GM10266 (cell line): Measurements from ENCODE around the gene FBXL19.
A peak's percentile ranks its signal among the peaks of the same experiment; 100 is the strongest.

Experiments used
- DNase-seq: peaks from one replicate; pipeline ENCODE4 v3.0.0; 2012; ENCODE audit errors: extremely low spot score
- TF ChIP-seq, protein P1 (sequence below): IDR thresholded peaks from 2 replicates; pipeline ENCODE4 v1.5.1; 2012; ENCODE audit warnings: mild to moderate bottlenecking, low read depth; ENCODE audit not compliant: control insufficient read depth, insufficient read depth; ENCODE audit errors: missing control alignments

Gene FBXL19

GRCh38 chr16:30949650-30950515 is 26.5 kb downstream of the FBXL19 start:
- TF ChIP-seq, protein P1, sequence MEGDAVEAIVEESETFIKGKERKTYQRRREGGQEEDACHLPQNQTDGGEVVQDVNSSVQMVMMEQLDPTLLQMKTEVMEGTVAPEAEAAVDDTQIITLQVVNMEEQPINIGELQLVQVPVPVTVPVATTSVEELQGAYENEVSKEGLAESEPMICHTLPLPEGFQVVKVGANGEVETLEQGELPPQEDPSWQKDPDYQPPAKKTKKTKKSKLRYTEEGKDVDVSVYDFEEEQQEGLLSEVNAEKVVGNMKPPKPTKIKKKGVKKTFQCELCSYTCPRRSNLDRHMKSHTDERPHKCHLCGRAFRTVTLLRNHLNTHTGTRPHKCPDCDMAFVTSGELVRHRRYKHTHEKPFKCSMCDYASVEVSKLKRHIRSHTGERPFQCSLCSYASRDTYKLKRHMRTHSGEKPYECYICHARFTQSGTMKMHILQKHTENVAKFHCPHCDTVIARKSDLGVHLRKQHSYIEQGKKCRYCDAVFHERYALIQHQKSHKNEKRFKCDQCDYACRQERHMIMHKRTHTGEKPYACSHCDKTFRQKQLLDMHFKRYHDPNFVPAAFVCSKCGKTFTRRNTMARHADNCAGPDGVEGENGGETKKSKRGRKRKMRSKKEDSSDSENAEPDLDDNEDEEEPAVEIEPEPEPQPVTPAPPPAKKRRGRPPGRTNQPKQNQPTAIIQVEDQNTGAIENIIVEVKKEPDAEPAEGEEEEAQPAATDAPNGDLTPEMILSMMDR, result peak; percentile 42
- peak; percentile 74 for DNase-seq

DNA sequence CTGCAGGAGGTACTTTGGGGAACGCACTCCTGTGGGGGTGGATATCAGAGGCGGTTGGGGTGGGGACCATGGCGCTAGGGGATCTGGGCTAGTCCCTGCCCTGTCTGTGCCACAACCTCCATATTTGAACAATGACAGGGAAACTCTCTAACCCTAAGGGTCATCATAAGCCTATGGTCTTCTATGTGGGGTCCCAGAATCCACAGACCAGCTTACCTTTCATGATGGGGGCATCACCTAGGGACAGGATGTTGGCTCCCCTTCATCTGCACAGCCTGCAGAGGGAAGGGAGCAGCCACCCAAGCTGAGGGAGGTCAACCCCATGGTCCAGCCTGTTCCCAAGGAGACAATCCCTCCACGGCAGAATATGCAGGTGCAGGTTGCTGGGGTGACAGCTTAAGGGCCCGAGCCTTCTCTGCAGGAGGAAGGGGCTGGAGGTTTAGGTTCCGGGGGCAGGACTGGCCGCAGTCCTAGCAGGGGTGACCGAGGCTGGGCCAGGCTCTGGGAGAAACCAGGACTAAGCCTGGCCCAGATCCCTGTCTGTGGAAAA is 27.2 kb downstream of the FBXL19 start:
- TF ChIP-seq, protein P1, result no peak
- DNase-seq, result no peak

DNA sequence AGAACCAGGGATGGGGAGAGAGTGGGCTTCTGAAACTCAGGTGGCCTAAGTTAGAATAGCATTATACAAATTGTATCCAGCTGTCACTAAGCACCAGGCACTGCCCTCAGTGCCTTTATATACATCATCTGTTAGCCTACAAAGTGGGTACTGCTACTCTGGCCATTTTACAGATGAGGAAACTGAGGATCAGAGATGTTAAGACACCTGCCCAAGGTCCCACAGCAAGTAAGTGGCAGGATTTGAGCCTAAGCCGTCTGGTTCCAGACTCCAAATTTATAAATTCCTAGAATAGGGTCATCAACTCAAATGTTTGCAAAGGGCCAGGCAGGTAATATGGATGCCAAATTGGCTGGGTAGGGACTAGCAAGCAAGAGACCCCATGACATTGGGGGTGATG is 27.8 kb downstream of the FBXL19 start:
- TF ChIP-seq, protein P1, result no peak

DNA sequence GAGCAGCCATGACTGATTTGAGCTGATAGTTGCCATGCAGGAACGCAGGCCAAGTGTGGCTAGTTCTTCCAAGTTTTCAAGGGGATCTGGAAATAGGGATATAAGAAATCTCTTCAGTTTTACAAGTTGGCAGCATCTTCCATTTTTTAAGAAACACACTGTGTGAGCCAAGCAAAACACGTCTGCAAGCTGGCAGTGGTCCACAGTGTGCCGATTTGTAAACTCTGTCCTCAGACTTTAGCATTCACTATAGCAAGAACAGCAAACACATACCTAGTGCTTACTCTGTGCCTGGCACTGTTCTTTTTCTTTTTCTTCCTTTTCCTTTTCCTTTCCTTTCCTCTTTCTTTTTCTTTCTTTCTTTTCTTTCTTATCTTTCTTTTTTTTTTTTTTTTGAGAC is 28.4 kb downstream of the FBXL19 start:
- DNase-seq, result no peak
- TF ChIP-seq, protein P1, result no peak

More for the DNA sequence above, 27.8 kb downstream of the FBXL19 start:
- DNase-seq, result no peak

- no peak for DNase-seq
- TF ChIP-seq, protein P1, result no peak
Measured at GRCh38 chr16:30953111-30953510, 29.7 kb downstream of the FBXL19 start.

- TF ChIP-seq, protein P1, result peak; percentile 65
- DNase-seq, result no peak
Measured at GRCh38 chr16:30953511-30954124, 30.2 kb downstream of the FBXL19 start.

DNA sequence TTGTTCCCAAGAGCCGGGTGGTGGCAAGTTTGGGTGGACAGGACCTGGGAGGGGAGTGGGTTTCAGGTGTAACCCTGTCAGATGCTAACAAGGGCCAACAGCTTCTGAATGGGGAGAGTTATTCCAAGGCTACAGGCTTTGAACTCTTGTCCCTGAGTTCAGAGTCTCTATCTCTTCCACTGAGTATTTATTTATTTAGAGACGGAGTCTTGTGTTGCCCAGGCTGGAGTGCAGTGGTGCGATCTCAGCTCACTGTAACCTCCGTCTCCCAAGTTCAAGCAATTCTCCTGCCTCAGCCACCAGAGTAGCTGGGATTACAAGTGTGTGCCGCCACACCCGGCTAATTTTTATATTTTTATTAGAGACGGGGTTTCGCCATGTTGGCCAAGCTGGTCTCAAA is 31.6 kb downstream of the FBXL19 start:
- TF ChIP-seq, protein P1, result no peak
- no peak for DNase-seq
